Endothelial cell of umbilical vein (primary cell): ENCODE results near the gene SYTL2. TPM values are rescaled to one million over a fixed set of nuclear protein-coding genes. Genes with fewer than 3 reads are reported as not detected.

Source experiments
- BruUV-seq: library from RNA; stranded (reverse); fragments of 400-500 nt; replicated peaks from 2 replicates; lab custom pipeline; 2021; lab: Mats Ljungman, UMichigan
- CTCF ChIA-PET: fragments of 300-600, 350-600 bp; sonication (Branson Sonifier 250); formaldehyde crosslinking; loops from one replicate; lab custom pipeline; 2021; ENCODE audit warnings: antibody characterized with exemption, inconsistent platforms; lab: Charles Lee
- POLR2A ChIA-PET: fragments of 300-600, 350-600 bp; sonication (Branson Sonifier 250); formaldehyde crosslinking; loops from one replicate; lab custom pipeline; 2021; ENCODE audit warnings: antibody characterized with exemption, inconsistent platforms; lab: Charles Lee
- DNase-seq: peaks from one replicate; pipeline ENCODE4 v3.0.0-alpha.2; 2011; ENCODE audit warnings: low read depth, low spot score
- FAIRE-seq: peaks from 2 replicates; lab custom pipeline; 2011; peaks lifted over from hg19 to GRCh38; lab: Jason Lieb, UNC
- H2AFZ ChIP-seq: 2 replicates; pipeline ENCODE4 v1.6.0; 2012; ENCODE audit warnings: low read depth, low read length, control low read depth, inconsistent platforms
- H3K27ac ChIP-seq: 2 replicates; pipeline ENCODE4 v1.5.1; 2011; ENCODE audit warnings: low read depth, mild to moderate bottlenecking, control low read depth, low read length, moderate library complexity; ENCODE audit not compliant: insufficient read depth
- H3K27me3 ChIP-seq, 2 experiments: 2 replicates each; pipeline versions ENCODE4 v1.6.0 to v1.6.1; 2011; ENCODE audit warnings: low read length in 2 of 2, mixed read lengths in 1 of 2; ENCODE audit not compliant: control insufficient read depth in 2 of 2, insufficient read depth in 2 of 2
- H3K36me3 ChIP-seq, 2 experiments: 2 replicates in 1 of 2; 3 replicates in 1 of 2; pipeline ENCODE4 v1.5.1; 2011; ENCODE audit warnings: low read length in 2 of 2, mild to moderate bottlenecking in 1 of 2, moderate library complexity in 1 of 2; ENCODE audit not compliant: control insufficient read depth in 2 of 2, insufficient read depth in 2 of 2; ENCODE audit errors: extremely low read depth in 1 of 2
- H3K4me1 ChIP-seq: 3 replicates; pipeline ENCODE4 v1.5.1; 2011; ENCODE audit warnings: mild to moderate bottlenecking, low read length; ENCODE audit not compliant: control insufficient read depth, insufficient read depth; ENCODE audit errors: extremely low read depth
- H3K4me2 ChIP-seq: 2 replicates; pipeline ENCODE4 v1.6.1; 2011; ENCODE audit warnings: low read length, control low read depth, mixed read lengths; ENCODE audit not compliant: insufficient read depth
- H3K4me3 ChIP-seq, 3 experiments: fragments of 200-600 bp in 1 of 3; sonication (generic), shearing (Covaris generic) in 1 of 3; replicated peaks in 1 of 3; 2 replicates each; pipeline ENCODE4 v1.5.1; 2011 to 2016; ENCODE audit warnings: control low read depth in 3 of 3, low read length in 3 of 3, mild to moderate bottlenecking in 2 of 3, inconsistent platforms in 1 of 3, low read depth in 1 of 3, moderate library complexity in 1 of 3; ENCODE audit not compliant: insufficient read depth in 1 of 3
- H3K79me2 ChIP-seq: 2 replicates; pipeline ENCODE4 v1.6.0; 2012; ENCODE audit warnings: low read length, inconsistent platforms; ENCODE audit not compliant: control insufficient read depth, insufficient read depth
- H3K9ac ChIP-seq: replicated peaks from 2 replicates; pipeline ENCODE3; 2011; ENCODE audit warnings: low read length, control low read depth; ENCODE audit not compliant: insufficient read depth; ENCODE audit errors: extremely low read depth
- H3K9me1 ChIP-seq: replicated peaks from 3 replicates; pipeline ENCODE4 v1.6.0; 2011; ENCODE audit warnings: mild to moderate bottlenecking, low read length; ENCODE audit not compliant: control insufficient read depth, insufficient read depth; ENCODE audit errors: extremely low read depth
- H3K9me3 ChIP-seq: replicated peaks from 2 replicates; pipeline ENCODE4 v1.5.1; 2012; ENCODE audit warnings: low read length, inconsistent platforms; ENCODE audit not compliant: control insufficient read depth, insufficient read depth
- H4K20me1 ChIP-seq: replicated peaks from 2 replicates; pipeline ENCODE3; 2011; ENCODE audit warnings: mild to moderate bottlenecking, low read length; ENCODE audit not compliant: control insufficient read depth, insufficient read depth; ENCODE audit errors: extremely low read depth
- CTCF ChIP-seq, 2 donors: IDR thresholded peaks; 1 replicate in 1 of 2; 2 replicates in 1 of 2; pipeline ENCODE4 v1.5.1; 2011; ENCODE audit warnings: low read length in 2 of 2, mild to moderate bottlenecking in 2 of 2, moderate library complexity in 2 of 2, control low read depth in 1 of 2, inconsistent platforms in 1 of 2, low read depth in 1 of 2; ENCODE audit not compliant: insufficient read depth in 1 of 2; ENCODE audit errors: extremely low read depth in 1 of 2
- FOS ChIP-seq: IDR thresholded peaks from 2 replicates; pipeline ENCODE4 v1.6.1; 2011; ENCODE audit warnings: mild to moderate bottlenecking, low read length, moderate library complexity, borderline replicate concordance; ENCODE audit not compliant: insufficient read depth
- GATA2 ChIP-seq: IDR thresholded peaks from 2 replicates; pipeline ENCODE4 v1.7.0; 2011; ENCODE audit warnings: low read depth, mild to moderate bottlenecking, moderate library complexity, mixed read lengths, low read length; ENCODE audit not compliant: insufficient read length, insufficient read depth
- JUN ChIP-seq: IDR thresholded peaks from 2 replicates; pipeline ENCODE4 v1.6.1; 2011; ENCODE audit warnings: borderline replicate concordance, low read depth; ENCODE audit not compliant: insufficient read length, insufficient read depth
- MYC ChIP-seq: IDR thresholded peaks from one replicate; pipeline ENCODE4 v1.6.1; 2011; ENCODE audit warnings: mild to moderate bottlenecking, low read depth, low read length
- POLR2A ChIP-seq: IDR thresholded peaks from 2 replicates; pipeline ENCODE4 v1.6.1; 2012; ENCODE audit warnings: low read depth, mild to moderate bottlenecking, control low read depth, low read length
- dilution Hi-C: fragments of 300-500 bp; cut with MboI; formaldehyde crosslinking; loops from one replicate; pipeline ENCODE4 v1.15.0; 2019; ENCODE audit warnings: low sequenced_read_pairs; ENCODE audit not compliant: extremely low pct_ligation_motif_present
- intact Hi-C: fragments of 100-400 bp; cut with micrococcal nuclease; formaldehyde crosslinking; loops from one replicate; pipeline ENCODE4 v1.10.0; 2022
- polyA plus RNA-seq, 4 experiments: library from polyadenylated mRNA; depleted of rRNA in 3 of 4; stranded (reverse) in 3 of 4; unstranded in 1 of 4; fragments of >200 nt; gene quantifications; 2 replicates each; pipeline versions ENCODE4 v1.2.1 to v1.2.3, GENCODE V29; 2011 to 2012; ENCODE audit warnings: missing spikeins in 1 of 4
- total RNA-seq: library from RNA; stranded (reverse); gene quantifications from 2 replicates; pipeline ENCODE4 v1.2.3, GENCODE V29; 2021

SYTL2 gene
- total and polyA plus RNA-seq, 2 donors (not counting 3 experiments of a cell fraction or from before 2014, with no cell fraction given), result 1.4 to 2.4 TPM

GRCh38 chr11:85746670-85747069 is 64.3 kb downstream of the SYTL2 start:
- no TSS peak for BruUV-seq
- no peak overlapping the region for H3K4me2 ChIP-seq
- H3K4me3 ChIP-seq, result no peak overlapping the region
- H4K20me1 ChIP-seq, result no peaks in the 10 kb centered on the region
- no peaks in the 10 kb centered on the region for H3K9me1 ChIP-seq
- no peak overlapping the region for H3K27ac ChIP-seq
- H3K79me2 ChIP-seq, result no peaks in the 10 kb centered on the region
- no peak overlapping the region for H3K9ac ChIP-seq
- no peak overlapping the region for H2AFZ ChIP-seq
- ChIA-PET CTCF (no interaction called here), POLR2A (no interaction called here)
- peaks cover 8% of the 10 kb centered on the region for H3K4me1 ChIP-seq
- H3K36me3 ChIP-seq, result no peaks in the 10 kb centered on the region
- dilution Hi-C loops (no loop called here), intact Hi-C loops (no loop called here)
- TF ChIP-seq MYC (no peak), CTCF (IDR thresholded peaks at IDR 0.05; ENCODE audit: extremely low read depth in 1 of 2, insufficient read depth in 1 of 2, low read depth in 1 of 2, low read length in 2 of 2) (no peak), POLR2A (no peak)
- no peaks in the 10 kb centered on the region for H3K9me3 ChIP-seq
- peaks cover 3 to 4% of the 10 kb centered on the region in 2 experiments for H3K27me3 ChIP-seq
- no peak for FAIRE-seq
- no peak for DNase-seq

- H4K20me1 ChIP-seq, result no peaks in the 10 kb centered on the region
- no peak overlapping the region for H3K4me3 ChIP-seq
- POLR2A ChIA-PET, result no interaction called here
- H3K9me3 ChIP-seq, result no peaks in the 10 kb centered on the region
- H2AFZ ChIP-seq, result no peak overlapping the region
- intact Hi-C loops, result no loop called here
- no TSS peak for BruUV-seq
- H3K4me1 ChIP-seq, result peaks cover 8% of the 10 kb centered on the region
- H3K9ac ChIP-seq, result no peak overlapping the region
- CTCF ChIA-PET, result no interaction called here
- no peak for TF ChIP-seq FOS
- no peak for TF ChIP-seq CTCF (IDR thresholded peaks at IDR 0.05; ENCODE audit: extremely low read depth in 1 of 2, insufficient read depth in 1 of 2, low read depth in 1 of 2, low read length in 2 of 2)
- no peak for TF ChIP-seq JUN
- no peak for TF ChIP-seq POLR2A
- TF ChIP-seq MYC, result no peak
- peak; percentile 69 for TF ChIP-seq GATA2
- H3K9me1 ChIP-seq, result no peaks in the 10 kb centered on the region
- peaks cover 3% of the 10 kb centered on the region in 2 experiments for H3K27me3 ChIP-seq
- H3K27ac ChIP-seq, result no peak overlapping the region
- FAIRE-seq (no peak), DNase-seq (no peak)
- H3K4me2 ChIP-seq, result peak overlapping the region; percentile 22
- dilution Hi-C loops, result no loop called here
- no peaks in the 10 kb centered on the region for H3K79me2 ChIP-seq
- H3K36me3 ChIP-seq, result no peaks in the 10 kb centered on the region
Measured at GRCh38 chr11:85745626-85746025, 65.3 kb downstream of the SYTL2 start.
